GM23338 (cell line): ENCODE measurements around the gene IL1RN. TPM values are rescaled to one million over a fixed set of nuclear protein-coding genes. Genes with fewer than 3 reads are reported as not detected.

Experiments used
- ATAC-seq: fragments of 200-7000 bp; cut with Tn5 transposase; 3 replicates; pipeline ENCODE4 v1.9.1; 2020
- DNase-seq: peaks from one replicate; pipeline ENCODE4 v3.0.0-alpha.2; 2015; ENCODE audit warnings: low spot score
- H2AFZ ChIP-seq: fragments of 200-600 bp; sonication (generic); 2 replicates; pipeline ENCODE4 v1.8.0; 2016; ENCODE audit warnings: antibody characterized with exemption, mild to moderate bottlenecking, moderate library complexity
- H3F3A ChIP-seq: fragments of 200-600 bp; sonication (generic); replicated peaks from 2 replicates; pipeline ENCODE4 v1.8.0; 2017; ENCODE audit warnings: antibody characterized with exemption, mixed run types, low read depth
- H3K27ac ChIP-seq: fragments of 200-600 bp; sonication (generic); 2 replicates; pipeline ENCODE4 v1.6.1; 2016; ENCODE audit warnings: low read depth
- H3K27me3 ChIP-seq: fragments of 200-600 bp; sonication (generic); 2 replicates; pipeline ENCODE4 v1.8.0; 2016; ENCODE audit warnings: mild to moderate bottlenecking, mixed run types, moderate library complexity; ENCODE audit not compliant: insufficient read depth
- H3K36me3 ChIP-seq: fragments of 200-600 bp; sonication (generic); 2 replicates; pipeline ENCODE4 v1.8.0; 2016; ENCODE audit warnings: mild to moderate bottlenecking; ENCODE audit not compliant: insufficient read depth
- H3K4me1 ChIP-seq: fragments of 200-600 bp; sonication (generic); 2 replicates; pipeline ENCODE4 v1.8.0; 2016; ENCODE audit warnings: mild to moderate bottlenecking, moderate library complexity; ENCODE audit not compliant: insufficient read depth
- H3K4me2 ChIP-seq: fragments of 200-600 bp; sonication (generic); 2 replicates; pipeline ENCODE4 v1.7.1; 2017; ENCODE audit warnings: mixed run types
- H3K4me3 ChIP-seq: fragments of 200-600 bp; sonication (generic); 2 replicates; pipeline ENCODE4 v1.6.1; 2016; ENCODE audit warnings: mixed run types
- H3K79me2 ChIP-seq: fragments of 200-600 bp; sonication (generic); replicated peaks from 2 replicates; pipeline ENCODE4 v1.8.0; 2017; ENCODE audit warnings: mild to moderate bottlenecking; ENCODE audit not compliant: insufficient read depth
- H3K9me2 ChIP-seq: fragments of 200-600 bp; sonication (generic); 2 replicates; pipeline ENCODE4 v1.8.0; 2017; ENCODE audit not compliant: insufficient read depth
- H4K20me1 ChIP-seq: fragments of 200-600 bp; sonication (generic); replicated peaks from 2 replicates; pipeline ENCODE4 v1.8.0; 2017; ENCODE audit warnings: mild to moderate bottlenecking; ENCODE audit not compliant: insufficient read depth
- H3K27ac Mint-ChIP-seq: 2 replicates; pipeline ENCODE4 v1.8.0; 2020; ENCODE audit warnings: inconsistent platforms, mild to moderate bottlenecking, moderate library complexity, mixed read lengths
- H3K27me3 Mint-ChIP-seq: 3 replicates; pipeline ENCODE4 v1.8.0; 2022; ENCODE audit warnings: low read depth, mild to moderate bottlenecking, moderate library complexity, mixed read lengths, inconsistent platforms; ENCODE audit not compliant: insufficient read depth, poor library complexity
- H3K36me3 Mint-ChIP-seq: 3 replicates; pipeline ENCODE4 v1.8.0; 2021; ENCODE audit warnings: low read depth, mild to moderate bottlenecking, inconsistent platforms, moderate library complexity, mixed read lengths
- H3K4me1 Mint-ChIP-seq: 3 replicates; pipeline ENCODE4 v1.8.0; 2020; ENCODE audit warnings: mild to moderate bottlenecking, inconsistent platforms, mixed read lengths
- H3K4me3 Mint-ChIP-seq: 3 replicates; pipeline ENCODE4 v1.8.0; 2021; ENCODE audit warnings: moderate library complexity, mild to moderate bottlenecking, inconsistent platforms, mixed read lengths
- H3K9me3 Mint-ChIP-seq: 3 replicates; pipeline ENCODE4 v1.8.0; 2020; ENCODE audit warnings: moderate library complexity, mild to moderate bottlenecking, inconsistent platforms, mixed read lengths
- CREB1 ChIP-seq: fragments of 250-450 bp; sonication (Bioruptor Pico); IDR thresholded peaks from 2 replicates; pipeline ENCODE4 v1.5.0; 2020; ENCODE audit warnings: low read depth, mild to moderate bottlenecking, moderate library complexity
- EZH2 ChIP-seq: fragments of 200-600 bp; sonication (generic); IDR thresholded peaks from one replicate; pipeline ENCODE4 v1.8.0; 2017; ENCODE audit warnings: antibody characterized with exemption, mild to moderate bottlenecking, low read depth; ENCODE audit not compliant: unreplicated experiment
- EZH2phosphoT487 ChIP-seq: fragments of 200-600 bp; sonication (generic); IDR thresholded peaks from one replicate; pipeline ENCODE4 v1.8.1; 2018; ENCODE audit warnings: antibody characterized with exemption; ENCODE audit not compliant: unreplicated experiment
- JUNB ChIP-seq: IDR thresholded peaks from one replicate; pipeline ENCODE4 v1.6.1; 2016; ENCODE audit warnings: antibody characterized with exemption; ENCODE audit not compliant: unreplicated experiment
- NANOG ChIP-seq: IDR thresholded peaks from 2 replicates; pipeline ENCODE4 v1.6.1; 2016; ENCODE audit warnings: antibody characterized with exemption, borderline replicate concordance
- POLR2AphosphoS5 ChIP-seq: IDR thresholded peaks from 2 replicates; pipeline ENCODE4 v1.6.1; 2016; ENCODE audit warnings: antibody characterized with exemption, low read depth
- STAT1 ChIP-seq: IDR thresholded peaks from one replicate; pipeline ENCODE4 v1.6.1; 2016; ENCODE audit warnings: antibody characterized with exemption; ENCODE audit not compliant: unreplicated experiment
- ZNF114 ChIP-seq: fragments of 250-450 bp; sonication (Bioruptor Pico); IDR thresholded peaks from 2 replicates; pipeline ENCODE4 v1.5.0; 2020; ENCODE audit warnings: mild to moderate bottlenecking, moderate library complexity
- polyA plus RNA-seq: library from polyadenylated mRNA; unstranded; fragments of >200 nt; fragmentation: Nextera tagmentation; extraction: Ambion mirVana; gene quantifications from 2 replicates; pipeline ENCODE4 v1.2.1, GENCODE V29; 2016
- total RNA-seq: library from RNA; depleted of rRNA; stranded (reverse); fragments of >200 nt; shearing (Covaris generic); gene quantifications from 2 replicates; pipeline ENCODE4 v1.2.3, GENCODE V29; 2014
- TF ChIP-seq, protein P1 (sequence below): fragments of 250-450 bp; sonication (Bioruptor Pico); IDR thresholded peaks from 2 replicates; pipeline ENCODE4 v1.5.0; 2020; ENCODE audit warnings: mild to moderate bottlenecking, moderate library complexity
- TF ChIP-seq, protein P2 (sequence below), 2 experiments: fragments of 200-600 bp in 1 of 2; sonication (generic) in 1 of 2; conservative IDR thresholded peaks; 2 replicates each; pipeline versions ENCODE4 v1.5.1 to v1.6.1; 2016 to 2017; ENCODE audit warnings: antibody characterized with exemption in 2 of 2, low read depth in 2 of 2, mild to moderate bottlenecking in 2 of 2, moderate library complexity in 1 of 2
- TF ChIP-seq, protein P3 (sequence below): IDR thresholded peaks from 2 replicates; pipeline ENCODE4 v1.6.1; 2016; ENCODE audit warnings: antibody characterized with exemption
- TF ChIP-seq, protein P4 (sequence below): IDR thresholded peaks from one replicate; pipeline ENCODE4 v1.6.1; 2018; ENCODE audit warnings: antibody characterized with exemption; ENCODE audit not compliant: unreplicated experiment

IL1RN gene
- total and polyA plus RNA-seq, 2 experiments from 2014 or later, result not detected

DNA sequence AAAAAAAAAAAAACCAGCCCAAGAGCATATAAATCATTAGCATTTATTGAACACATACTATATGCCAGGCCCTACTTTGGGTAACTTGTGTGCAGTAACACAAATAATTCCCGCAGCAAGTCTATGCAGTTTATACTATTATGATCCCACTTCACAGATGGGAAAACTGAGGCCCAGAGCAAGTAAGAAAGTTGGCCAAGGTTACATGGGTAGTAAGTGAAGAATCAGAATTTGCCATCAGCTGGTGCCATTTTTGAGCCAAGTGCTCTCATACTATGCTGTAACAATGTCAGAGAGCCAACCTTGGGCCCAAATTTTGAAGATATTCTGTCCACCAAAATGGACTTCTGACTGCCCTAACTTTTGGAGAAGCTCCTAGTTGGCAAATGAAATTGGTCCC lies 32.9 kb downstream of the IL1RN start (continued):
- TF ChIP-seq, protein P1, sequence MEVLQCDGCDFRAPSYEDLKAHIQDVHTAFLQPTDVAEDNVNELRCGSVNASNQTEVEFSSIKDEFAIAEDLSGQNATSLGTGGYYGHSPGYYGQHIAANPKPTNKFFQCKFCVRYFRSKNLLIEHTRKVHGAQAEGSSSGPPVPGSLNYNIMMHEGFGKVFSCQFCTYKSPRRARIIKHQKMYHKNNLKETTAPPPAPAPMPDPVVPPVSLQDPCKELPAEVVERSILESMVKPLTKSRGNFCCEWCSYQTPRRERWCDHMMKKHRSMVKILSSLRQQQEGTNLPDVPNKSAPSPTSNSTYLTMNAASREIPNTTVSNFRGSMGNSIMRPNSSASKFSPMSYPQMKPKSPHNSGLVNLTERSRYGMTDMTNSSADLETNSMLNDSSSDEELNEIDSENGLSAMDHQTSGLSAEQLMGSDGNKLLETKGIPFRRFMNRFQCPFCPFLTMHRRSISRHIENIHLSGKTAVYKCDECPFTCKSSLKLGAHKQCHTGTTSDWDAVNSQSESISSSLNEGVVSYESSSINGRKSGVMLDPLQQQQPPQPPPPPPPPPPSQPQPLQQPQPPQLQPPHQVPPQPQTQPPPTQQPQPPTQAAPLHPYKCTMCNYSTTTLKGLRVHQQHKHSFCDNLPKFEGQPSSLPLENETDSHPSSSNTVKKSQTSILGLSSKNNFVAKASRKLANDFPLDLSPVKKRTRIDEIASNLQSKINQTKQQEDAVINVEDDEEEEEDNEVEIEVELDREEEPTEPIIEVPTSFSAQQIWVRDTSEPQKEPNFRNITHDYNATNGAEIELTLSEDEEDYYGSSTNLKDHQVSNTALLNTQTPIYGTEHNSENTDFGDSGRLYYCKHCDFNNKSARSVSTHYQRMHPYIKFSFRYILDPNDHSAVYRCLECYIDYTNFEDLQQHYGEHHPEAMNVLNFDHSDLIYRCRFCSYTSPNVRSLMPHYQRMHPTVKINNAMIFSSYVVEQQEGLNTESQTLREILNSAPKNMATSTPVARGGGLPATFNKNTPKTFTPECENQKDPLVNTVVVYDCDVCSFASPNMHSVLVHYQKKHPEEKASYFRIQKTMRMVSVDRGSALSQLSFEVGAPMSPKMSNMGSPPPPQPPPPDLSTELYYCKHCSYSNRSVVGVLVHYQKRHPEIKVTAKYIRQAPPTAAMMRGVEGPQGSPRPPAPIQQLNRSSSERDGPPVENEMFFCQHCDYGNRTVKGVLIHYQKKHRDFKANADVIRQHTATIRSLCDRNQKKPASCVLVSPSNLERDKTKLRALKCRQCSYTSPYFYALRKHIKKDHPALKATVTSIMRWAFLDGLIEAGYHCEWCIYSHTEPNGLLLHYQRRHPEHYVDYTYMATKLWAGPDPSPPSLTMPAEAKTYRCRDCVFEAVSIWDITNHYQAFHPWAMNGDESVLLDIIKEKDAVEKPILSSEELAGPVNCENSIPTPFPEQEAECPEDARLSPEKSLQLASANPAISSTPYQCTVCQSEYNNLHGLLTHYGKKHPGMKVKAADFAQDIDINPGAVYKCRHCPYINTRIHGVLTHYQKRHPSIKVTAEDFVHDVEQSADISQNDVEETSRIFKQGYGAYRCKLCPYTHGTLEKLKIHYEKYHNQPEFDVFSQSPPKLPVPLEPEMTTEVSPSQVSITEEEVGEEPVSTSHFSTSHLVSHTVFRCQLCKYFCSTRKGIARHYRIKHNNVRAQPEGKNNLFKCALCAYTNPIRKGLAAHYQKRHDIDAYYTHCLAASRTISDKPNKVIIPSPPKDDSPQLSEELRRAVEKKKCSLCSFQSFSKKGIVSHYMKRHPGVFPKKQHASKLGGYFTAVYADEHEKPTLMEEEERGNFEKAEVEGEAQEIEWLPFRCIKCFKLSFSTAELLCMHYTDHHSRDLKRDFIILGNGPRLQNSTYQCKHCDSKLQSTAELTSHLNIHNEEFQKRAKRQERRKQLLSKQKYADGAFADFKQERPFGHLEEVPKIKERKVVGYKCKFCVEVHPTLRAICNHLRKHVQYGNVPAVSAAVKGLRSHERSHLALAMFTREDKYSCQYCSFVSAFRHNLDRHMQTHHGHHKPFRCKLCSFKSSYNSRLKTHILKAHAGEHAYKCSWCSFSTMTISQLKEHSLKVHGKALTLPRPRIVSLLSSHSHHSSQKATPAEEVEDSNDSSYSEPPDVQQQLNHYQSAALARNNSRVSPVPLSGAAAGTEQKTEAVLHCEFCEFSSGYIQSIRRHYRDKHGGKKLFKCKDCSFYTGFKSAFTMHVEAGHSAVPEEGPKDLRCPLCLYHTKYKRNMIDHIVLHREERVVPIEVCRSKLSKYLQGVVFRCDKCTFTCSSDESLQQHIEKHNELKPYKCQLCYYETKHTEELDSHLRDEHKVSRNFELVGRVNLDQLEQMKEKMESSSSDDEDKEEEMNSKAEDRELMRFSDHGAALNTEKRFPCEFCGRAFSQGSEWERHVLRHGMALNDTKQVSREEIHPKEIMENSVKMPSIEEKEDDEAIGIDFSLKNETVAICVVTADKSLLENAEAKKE (CRISPR knock-in tag), result no peak
- TF ChIP-seq ZNF114 (CRISPR knock-in tag) (no peak), CREB1 (no peak), EZH2 (no peak), STAT1 (no peak)

DNA sequence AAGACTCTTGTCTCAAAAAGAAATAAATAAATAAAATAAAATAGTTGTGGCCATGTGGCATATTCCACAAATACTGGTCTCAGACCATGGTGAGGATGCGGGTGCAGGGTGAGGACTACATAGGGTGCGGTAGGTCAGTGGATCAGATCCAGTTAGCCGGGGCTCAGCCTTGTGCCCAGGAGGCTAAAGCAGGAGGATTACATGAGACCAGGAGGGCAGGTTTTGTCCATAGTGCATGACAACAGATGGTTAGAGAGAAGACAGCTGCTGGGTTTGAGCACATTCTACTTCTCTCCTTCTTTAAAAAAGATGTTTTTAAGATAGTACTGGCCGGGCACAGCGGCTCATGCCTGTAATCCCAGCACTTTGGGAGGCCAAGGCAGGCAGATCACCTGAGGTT lies 33.6 kb downstream of the IL1RN start:
- ATAC-seq, result no peak
- Histone ChIP-seq H3F3A (no peaks in the 10 kb centered on the region), H3K4me3 (no peak overlapping the region), H4K20me1 (no peaks in the 10 kb centered on the region), H3K27ac (no peak overlapping the region), H3K36me3 (no peaks in the 10 kb centered on the region), H3K4me1 (peaks cover 14% of the 10 kb centered on the region), H3K9me2 (no peaks in the 10 kb centered on the region), H3K79me2 (no peaks in the 10 kb centered on the region), H3K27me3 (peaks cover 21% of the 10 kb centered on the region), H3K4me2 (no peak overlapping the region), H2AFZ (no peak overlapping the region)
- peaks cover 17% of the 10 kb centered on the region for H3K27me3 Mint-ChIP-seq
- no peaks in the 10 kb centered on the region for H3K36me3 Mint-ChIP-seq
- no peak for DNase-seq
- no peak overlapping the region for H3K4me3 Mint-ChIP-seq
- no peaks in the 10 kb centered on the region; the same call in 2 of the 3 replicates for H3K9me3 Mint-ChIP-seq
- TF ChIP-seq, protein P2, sequence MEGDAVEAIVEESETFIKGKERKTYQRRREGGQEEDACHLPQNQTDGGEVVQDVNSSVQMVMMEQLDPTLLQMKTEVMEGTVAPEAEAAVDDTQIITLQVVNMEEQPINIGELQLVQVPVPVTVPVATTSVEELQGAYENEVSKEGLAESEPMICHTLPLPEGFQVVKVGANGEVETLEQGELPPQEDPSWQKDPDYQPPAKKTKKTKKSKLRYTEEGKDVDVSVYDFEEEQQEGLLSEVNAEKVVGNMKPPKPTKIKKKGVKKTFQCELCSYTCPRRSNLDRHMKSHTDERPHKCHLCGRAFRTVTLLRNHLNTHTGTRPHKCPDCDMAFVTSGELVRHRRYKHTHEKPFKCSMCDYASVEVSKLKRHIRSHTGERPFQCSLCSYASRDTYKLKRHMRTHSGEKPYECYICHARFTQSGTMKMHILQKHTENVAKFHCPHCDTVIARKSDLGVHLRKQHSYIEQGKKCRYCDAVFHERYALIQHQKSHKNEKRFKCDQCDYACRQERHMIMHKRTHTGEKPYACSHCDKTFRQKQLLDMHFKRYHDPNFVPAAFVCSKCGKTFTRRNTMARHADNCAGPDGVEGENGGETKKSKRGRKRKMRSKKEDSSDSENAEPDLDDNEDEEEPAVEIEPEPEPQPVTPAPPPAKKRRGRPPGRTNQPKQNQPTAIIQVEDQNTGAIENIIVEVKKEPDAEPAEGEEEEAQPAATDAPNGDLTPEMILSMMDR (conservative IDR thresholded peaks at IDR 0.05; ENCODE audit: low read depth in 2 of 2), result no peak
- TF ChIP-seq POLR2AphosphoS5, result no peak
- TF ChIP-seq, protein P3, sequence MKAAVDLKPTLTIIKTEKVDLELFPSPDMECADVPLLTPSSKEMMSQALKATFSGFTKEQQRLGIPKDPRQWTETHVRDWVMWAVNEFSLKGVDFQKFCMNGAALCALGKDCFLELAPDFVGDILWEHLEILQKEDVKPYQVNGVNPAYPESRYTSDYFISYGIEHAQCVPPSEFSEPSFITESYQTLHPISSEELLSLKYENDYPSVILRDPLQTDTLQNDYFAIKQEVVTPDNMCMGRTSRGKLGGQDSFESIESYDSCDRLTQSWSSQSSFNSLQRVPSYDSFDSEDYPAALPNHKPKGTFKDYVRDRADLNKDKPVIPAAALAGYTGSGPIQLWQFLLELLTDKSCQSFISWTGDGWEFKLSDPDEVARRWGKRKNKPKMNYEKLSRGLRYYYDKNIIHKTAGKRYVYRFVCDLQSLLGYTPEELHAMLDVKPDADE, result no peak
- TF ChIP-seq, protein P4, sequence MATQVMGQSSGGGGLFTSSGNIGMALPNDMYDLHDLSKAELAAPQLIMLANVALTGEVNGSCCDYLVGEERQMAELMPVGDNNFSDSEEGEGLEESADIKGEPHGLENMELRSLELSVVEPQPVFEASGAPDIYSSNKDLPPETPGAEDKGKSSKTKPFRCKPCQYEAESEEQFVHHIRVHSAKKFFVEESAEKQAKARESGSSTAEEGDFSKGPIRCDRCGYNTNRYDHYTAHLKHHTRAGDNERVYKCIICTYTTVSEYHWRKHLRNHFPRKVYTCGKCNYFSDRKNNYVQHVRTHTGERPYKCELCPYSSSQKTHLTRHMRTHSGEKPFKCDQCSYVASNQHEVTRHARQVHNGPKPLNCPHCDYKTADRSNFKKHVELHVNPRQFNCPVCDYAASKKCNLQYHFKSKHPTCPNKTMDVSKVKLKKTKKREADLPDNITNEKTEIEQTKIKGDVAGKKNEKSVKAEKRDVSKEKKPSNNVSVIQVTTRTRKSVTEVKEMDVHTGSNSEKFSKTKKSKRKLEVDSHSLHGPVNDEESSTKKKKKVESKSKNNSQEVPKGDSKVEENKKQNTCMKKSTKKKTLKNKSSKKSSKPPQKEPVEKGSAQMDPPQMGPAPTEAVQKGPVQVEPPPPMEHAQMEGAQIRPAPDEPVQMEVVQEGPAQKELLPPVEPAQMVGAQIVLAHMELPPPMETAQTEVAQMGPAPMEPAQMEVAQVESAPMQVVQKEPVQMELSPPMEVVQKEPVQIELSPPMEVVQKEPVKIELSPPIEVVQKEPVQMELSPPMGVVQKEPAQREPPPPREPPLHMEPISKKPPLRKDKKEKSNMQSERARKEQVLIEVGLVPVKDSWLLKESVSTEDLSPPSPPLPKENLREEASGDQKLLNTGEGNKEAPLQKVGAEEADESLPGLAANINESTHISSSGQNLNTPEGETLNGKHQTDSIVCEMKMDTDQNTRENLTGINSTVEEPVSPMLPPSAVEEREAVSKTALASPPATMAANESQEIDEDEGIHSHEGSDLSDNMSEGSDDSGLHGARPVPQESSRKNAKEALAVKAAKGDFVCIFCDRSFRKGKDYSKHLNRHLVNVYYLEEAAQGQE, result no peak
- no peak for TF ChIP-seq EZH2phosphoT487
- TF ChIP-seq JUNB, result no peak
- no peak for TF ChIP-seq NANOG
- H3K27ac Mint-ChIP-seq, result no peak overlapping the region
- peaks cover 27% of the 10 kb centered on the region for H3K4me1 Mint-ChIP-seq
